NK-92 (cell line): ENCODE measurements around the gene KLHL29.

Experiments
- DNase-seq: peaks from one replicate; lab custom pipeline; 2025; ENCODE audit not compliant: unreplicated experiment; lab: John Stamatoyannopoulos, UW

Gene KLHL29

GRCh38 chr2:23366720-23367119, 18.3 kb upstream of the KLHL29 start:
- DNase-seq, result no peak

GRCh38 chr2:23367760-23368159, 17.2 kb upstream of the KLHL29 start:
- DNase-seq, result no peak

- no peak for DNase-seq
Measured at GRCh38 chr2:23373666-23374065, 11.3 kb upstream of the KLHL29 start.

GRCh38 chr2:23375448-23375847, 9.5 kb upstream of the KLHL29 start:
- DNase-seq, result no peak

GRCh38 chr2:23376075-23376474, 8.9 kb upstream of the KLHL29 start:
- no peak for DNase-seq

- DNase-seq, result no peak
Measured at GRCh38 chr2:23376972-23377371, 8.0 kb upstream of the KLHL29 start.

GRCh38 chr2:23377771-23378170, 7.2 kb upstream of the KLHL29 start:
- DNase-seq, result no peak

- DNase-seq, result no peak
Measured at GRCh38 chr2:23378496-23378895, 6.5 kb upstream of the KLHL29 start.

GRCh38 chr2:23379220-23379695, 5.7 kb upstream of the KLHL29 start:
- DNase-seq, result no peak

GRCh38 chr2:23380562-23381065, 4.4 kb upstream of the KLHL29 start:
- no peak for DNase-seq

GRCh38 chr2:23381084-23381483, 3.9 kb upstream of the KLHL29 start:
- DNase-seq, result no peak

GRCh38 chr2:23381485-23381884, 3.5 kb upstream of the KLHL29 start:
- DNase-seq, result no peak

- no peak for DNase-seq
Measured at GRCh38 chr2:23383100-23383499, 1.9 kb upstream of the KLHL29 start.

- DNase-seq, result no peak
Measured at GRCh38 chr2:23385351-23385747, 370 bp downstream of the KLHL29 start.

GRCh38 chr2:23385748-23386338, 864 bp downstream of the KLHL29 start:
- no peak for DNase-seq

GRCh38 chr2:23386339-23387220, 1.6 kb downstream of the KLHL29 start:
- DNase-seq, result no peak

GRCh38 chr2:23387221-23387550, 2.2 kb downstream of the KLHL29 start:
- DNase-seq, result no peak

- no peak for DNase-seq
Measured at GRCh38 chr2:23387845-23388244, 2.9 kb downstream of the KLHL29 start.

GRCh38 chr2:23388294-23388693, 3.3 kb downstream of the KLHL29 start:
- DNase-seq, result no peak

- DNase-seq, result no peak
Measured at GRCh38 chr2:23388756-23389514, 4.0 kb downstream of the KLHL29 start.

- no peak for DNase-seq
Measured at GRCh38 chr2:23390152-23390551, 5.2 kb downstream of the KLHL29 start.
